ENCODE measurements around the gene SLC13A4. TPM values are rescaled to one million over a fixed set of nuclear protein-coding genes. Genes with fewer than 3 reads are reported as not detected.
"Not testable (repeated sequence)": the region's sequence is repeated elsewhere in the genome, so short reads cannot be mapped to it uniquely, and the experiment has no call there.

The SLC13A4 gene
- total RNA-seq, 2 donors from 2014 or later = not detected

GRCh38 chr7:135712796-135713195, 15.2 kb downstream of the SLC13A4 start:
- Mint-ChIP-seq H3K36me3 (no peaks in the 10 kb centered on the region), H3K9me3 (no peaks in the 10 kb centered on the region), H3K27ac (no peak overlapping the region)
- ATAC-seq (no peak), DNase-seq (ENCODE audit: low spot score in 2 of 2) (no peak)

- DNase-seq (ENCODE audit: low spot score in 2 of 2) (no peak), ATAC-seq (no peak)
- H3K36me3 Mint-ChIP-seq = no peaks in the 10 kb centered on the region
- H3K27ac Mint-ChIP-seq = no peak overlapping the region
- no peaks in the 10 kb centered on the region for H3K9me3 Mint-ChIP-seq
Measured at GRCh38 chr7:135712182-135712782, 15.7 kb downstream of the SLC13A4 start.

- Mint-ChIP-seq H3K27ac (no peak overlapping the region), H3K36me3 (no peaks in the 10 kb centered on the region), H3K9me3 (no peaks in the 10 kb centered on the region)
- ATAC-seq = peak; percentile 13 to 32
- no peak for DNase-seq (ENCODE audit: low spot score in 2 of 2)
Measured at GRCh38 chr7:135711139-135711469, 16.9 kb downstream of the SLC13A4 start.

- Mint-ChIP-seq H3K9me3 (no peaks in the 10 kb centered on the region), H3K27ac (no peak overlapping the region), H3K36me3 (no peaks in the 10 kb centered on the region)
- peak; percentile 55 to 59 for ATAC-seq
- DNase-seq (ENCODE audit: low spot score in 2 of 2) = peak in 1 of 2 donors; percentile 26
Measured at GRCh38 chr7:135710417-135711138, 17.4 kb downstream of the SLC13A4 start.

- no peaks in the 10 kb centered on the region for H3K36me3 Mint-ChIP-seq
- no peak for ATAC-seq
Measured at GRCh38 chr7:135709508-135709907, 18.5 kb downstream of the SLC13A4 start.

GRCh38 chr7:135708041-135708440, 19.9 kb downstream of the SLC13A4 start:
- H3K27ac Mint-ChIP-seq = no peak overlapping the region
- no peaks in the 10 kb centered on the region for H3K36me3 Mint-ChIP-seq
- DNase-seq (ENCODE audit: low spot score in 2 of 2) (no peak), ATAC-seq (no peak)
- H3K9me3 Mint-ChIP-seq = no peaks in the 10 kb centered on the region

More at GRCh38 chr7:135709508-135709907, 18.5 kb downstream of the SLC13A4 start:
- H3K9me3 Mint-ChIP-seq = no peaks in the 10 kb centered on the region
- no peak for DNase-seq (ENCODE audit: low spot score in 2 of 2)
- H3K27ac Mint-ChIP-seq = no peak overlapping the region

GRCh38 chr7:135707570-135707966, 20.4 kb downstream of the SLC13A4 start:
- no peaks in the 10 kb centered on the region for H3K9me3 Mint-ChIP-seq
- DNase-seq (ENCODE audit: low spot score in 2 of 2) (no peak), ATAC-seq (no peak)
- no peaks in the 10 kb centered on the region for H3K36me3 Mint-ChIP-seq
- H3K27ac Mint-ChIP-seq = no peak overlapping the region

GRCh38 chr7:135706858-135707569, 21.0 kb downstream of the SLC13A4 start:
- no peaks in the 10 kb centered on the region for H3K9me3 Mint-ChIP-seq
- DNase-seq (ENCODE audit: low spot score in 2 of 2) (no peak), ATAC-seq (no peak)
- no peak overlapping the region for H3K27ac Mint-ChIP-seq
- H3K36me3 Mint-ChIP-seq = no peaks in the 10 kb centered on the region

- DNase-seq (ENCODE audit: low spot score in 2 of 2) (no peak), ATAC-seq (no peak)
- no peak overlapping the region for H3K27ac Mint-ChIP-seq
- no peaks in the 10 kb centered on the region for H3K36me3 Mint-ChIP-seq
- H3K9me3 Mint-ChIP-seq = no peaks in the 10 kb centered on the region
Measured at GRCh38 chr7:135706038-135706742, 21.8 kb downstream of the SLC13A4 start.

- ATAC-seq (no peak), DNase-seq (ENCODE audit: low spot score in 2 of 2) (no peak)
- H3K36me3 Mint-ChIP-seq = peaks cover 0 to 4% of the 10 kb centered on the region in 2 donors
- no peak overlapping the region for H3K27ac Mint-ChIP-seq
- H3K9me3 Mint-ChIP-seq = no peaks in the 10 kb centered on the region
Measured at GRCh38 chr7:135704698-135705097, 23.3 kb downstream of the SLC13A4 start.

- no peak overlapping the region for H3K27ac Mint-ChIP-seq
- no peaks in the 10 kb centered on the region for H3K9me3 Mint-ChIP-seq
- H3K36me3 Mint-ChIP-seq = peaks cover 0 to 4% of the 10 kb centered on the region in 2 donors
- ATAC-seq (no peak), DNase-seq (ENCODE audit: low spot score in 2 of 2) (no peak)
Measured at GRCh38 chr7:135704074-135704473, 23.9 kb downstream of the SLC13A4 start.

- H3K36me3 Mint-ChIP-seq = peaks cover 0 to 4% of the 10 kb centered on the region in 2 donors
- H3K27ac Mint-ChIP-seq = no peak overlapping the region
- ATAC-seq (no peak), DNase-seq (ENCODE audit: low spot score in 2 of 2) (no peak)
- H3K9me3 Mint-ChIP-seq = no peaks in the 10 kb centered on the region
Measured at GRCh38 chr7:135697276-135698049, 30.5 kb downstream of the SLC13A4 start.

GRCh38 chr7:135693558-135693957, 34.4 kb downstream of the SLC13A4 start:
- DNase-seq (ENCODE audit: low spot score in 2 of 2) (no peak), ATAC-seq (no peak)
- Mint-ChIP-seq H3K36me3 (no peaks in the 10 kb centered on the region), H3K27ac (no peak overlapping the region), H3K9me3 (no peaks in the 10 kb centered on the region)

GRCh38 chr7:135692606-135693005, 35.4 kb downstream of the SLC13A4 start:
- not testable (repeated sequence) for DNase-seq (ENCODE audit: low spot score in 2 of 2); ATAC-seq; H3K27ac Mint-ChIP-seq; H3K36me3 Mint-ChIP-seq; H3K9me3 Mint-ChIP-seq

GRCh38 chr7:135692055-135692454, 35.9 kb downstream of the SLC13A4 start:
- no peak overlapping the region for H3K27ac Mint-ChIP-seq
- no peaks in the 10 kb centered on the region for H3K9me3 Mint-ChIP-seq
- no peaks in the 10 kb centered on the region for H3K36me3 Mint-ChIP-seq
- no peak for DNase-seq (ENCODE audit: low spot score in 2 of 2)
- ATAC-seq = no peak

GRCh38 chr7:135690566-135690965, 37.4 kb downstream of the SLC13A4 start:
- Mint-ChIP-seq H3K36me3 (no peaks in the 10 kb centered on the region), H3K27ac (no peak overlapping the region), H3K9me3 (no peaks in the 10 kb centered on the region)
- no peak for ATAC-seq
- DNase-seq (ENCODE audit: low spot score in 2 of 2) = no peak
